Neural crest cell (in vitro differentiated cells): Measurements from ENCODE around the gene DDX17. TPM values are rescaled to one million over a fixed set of nuclear protein-coding genes. Genes with fewer than 3 reads are reported as not detected.

Experiments used
- DNase-seq: peaks from one replicate; pipeline ENCODE4 v3.0.0; 2021; ENCODE audit warnings: low read depth, mixed read lengths, low spot score
- H3K27ac Mint-ChIP-seq: one replicate; pipeline ENCODE4 v1.8.0; 2021; ENCODE audit warnings: mild to moderate bottlenecking, mixed read lengths; ENCODE audit not compliant: unreplicated experiment
- H3K27me3 Mint-ChIP-seq: 2 replicates; pipeline ENCODE4 v1.8.0; 2021; ENCODE audit warnings: low read depth, mild to moderate bottlenecking, mixed read lengths
- H3K36me3 Mint-ChIP-seq: 2 replicates; pipeline ENCODE4 v1.8.0; 2021; ENCODE audit warnings: low read depth, mild to moderate bottlenecking, mixed read lengths
- H3K4me1 Mint-ChIP-seq: 2 replicates; pipeline ENCODE4 v1.8.0; 2021; ENCODE audit warnings: mixed read lengths
- H3K4me3 Mint-ChIP-seq: one replicate; pipeline ENCODE4 v1.8.0; 2021; ENCODE audit warnings: mild to moderate bottlenecking, mixed read lengths
- H3K9me3 Mint-ChIP-seq: 2 replicates; pipeline ENCODE4 v1.8.0; 2021; ENCODE audit warnings: mixed read lengths
- CTCF ChIP-seq: fragments of 200-600 bp; sonication (generic); conservative IDR thresholded peaks from 2 replicates; pipeline ENCODE4 v1.5.0; 2021; ENCODE audit warnings: antibody characterized with exemption, mild to moderate bottlenecking
- total RNA-seq: library from RNA; stranded (reverse); gene quantifications from 2 replicates; pipeline ENCODE4 v1.2.1, GENCODE V29; 2021

The DDX17 gene
- total RNA-seq, 1 donor from 2014 or later = 500 TPM

DNA sequence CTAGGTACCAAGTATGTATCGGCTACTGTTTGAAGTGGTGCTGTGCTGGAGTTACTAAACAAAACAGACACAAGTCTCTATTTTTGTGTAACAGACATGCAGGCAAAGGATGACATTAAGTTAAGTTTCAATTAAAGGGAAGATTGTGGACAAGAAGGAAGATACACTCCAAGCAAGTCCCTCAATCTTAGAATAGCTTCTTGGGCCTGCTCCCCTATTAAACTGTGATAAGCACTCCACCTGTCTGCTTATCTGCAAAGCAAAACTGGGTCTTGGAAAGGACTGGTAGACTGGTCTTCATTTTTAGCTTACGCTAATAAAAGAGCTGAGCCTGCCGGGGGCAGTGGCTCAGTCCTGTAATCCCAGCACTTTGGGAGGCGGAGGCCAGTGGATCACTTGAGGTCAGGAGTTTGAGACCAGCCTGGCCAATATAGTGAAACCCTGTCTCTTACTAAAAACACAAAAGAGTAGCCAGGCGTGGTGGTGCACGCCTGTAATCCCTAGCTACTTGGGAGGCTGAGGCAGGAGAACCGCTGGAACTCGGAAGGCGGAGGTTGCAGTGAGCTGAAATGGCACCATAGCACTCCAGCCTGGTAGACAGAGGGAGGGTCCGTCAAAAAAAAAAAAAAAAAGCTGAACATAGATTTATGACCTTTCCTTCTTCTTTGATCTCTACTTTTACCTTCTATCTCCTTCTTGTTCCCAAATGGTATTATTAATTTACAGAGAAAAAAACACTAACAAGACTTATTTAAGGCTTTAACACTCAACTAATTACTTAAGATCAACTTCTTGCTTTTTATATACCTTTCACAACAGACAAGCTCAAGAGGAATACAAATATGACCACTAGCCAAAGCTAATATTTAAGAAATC lies 4.1 kb downstream of the DDX17 start:
- Mint-ChIP-seq H3K27ac (no peak overlapping the region), H3K9me3 (peaks cover 3% of the 10 kb centered on the region), H3K4me3 (peak overlapping the region; percentile 98), H3K27me3 (peaks cover 5% of the 10 kb centered on the region), H3K4me1 (peaks cover 45% of the 10 kb centered on the region), H3K36me3 (peaks cover 41% of the 10 kb centered on the region)
- TF ChIP-seq CTCF = no peak
- no peak for DNase-seq

GRCh38 chr22:38497869-38498268 lies 8.2 kb downstream of the DDX17 start:
- Mint-ChIP-seq H3K36me3 (peaks cover 43% of the 10 kb centered on the region), H3K4me3 (no peak overlapping the region), H3K9me3 (no peaks in the 10 kb centered on the region), H3K27me3 (no peaks in the 10 kb centered on the region), H3K27ac (no peak overlapping the region), H3K4me1 (peaks cover 23% of the 10 kb centered on the region)
- TF ChIP-seq CTCF = no peak
- no peak for DNase-seq

GRCh38 chr22:38494939-38495338 lies 11.2 kb downstream of the DDX17 start:
- Mint-ChIP-seq H3K36me3 (peaks cover 42% of the 10 kb centered on the region), H3K27ac (no peak overlapping the region), H3K9me3 (no peaks in the 10 kb centered on the region), H3K4me1 (peaks cover 14% of the 10 kb centered on the region), H3K4me3 (no peak overlapping the region), H3K27me3 (no peaks in the 10 kb centered on the region)
- TF ChIP-seq CTCF = peak; percentile 35
- no peak for DNase-seq

GRCh38 chr22:38494498-38494897 lies 11.6 kb downstream of the DDX17 start:
- H3K27ac Mint-ChIP-seq = no peak overlapping the region
- no peaks in the 10 kb centered on the region for H3K9me3 Mint-ChIP-seq
- H3K4me1 Mint-ChIP-seq = peaks cover 17% of the 10 kb centered on the region
- peaks cover 45% of the 10 kb centered on the region for H3K36me3 Mint-ChIP-seq
- no peak for DNase-seq
- no peaks in the 10 kb centered on the region for H3K27me3 Mint-ChIP-seq
- no peak for TF ChIP-seq CTCF
- no peak overlapping the region for H3K4me3 Mint-ChIP-seq

DNA sequence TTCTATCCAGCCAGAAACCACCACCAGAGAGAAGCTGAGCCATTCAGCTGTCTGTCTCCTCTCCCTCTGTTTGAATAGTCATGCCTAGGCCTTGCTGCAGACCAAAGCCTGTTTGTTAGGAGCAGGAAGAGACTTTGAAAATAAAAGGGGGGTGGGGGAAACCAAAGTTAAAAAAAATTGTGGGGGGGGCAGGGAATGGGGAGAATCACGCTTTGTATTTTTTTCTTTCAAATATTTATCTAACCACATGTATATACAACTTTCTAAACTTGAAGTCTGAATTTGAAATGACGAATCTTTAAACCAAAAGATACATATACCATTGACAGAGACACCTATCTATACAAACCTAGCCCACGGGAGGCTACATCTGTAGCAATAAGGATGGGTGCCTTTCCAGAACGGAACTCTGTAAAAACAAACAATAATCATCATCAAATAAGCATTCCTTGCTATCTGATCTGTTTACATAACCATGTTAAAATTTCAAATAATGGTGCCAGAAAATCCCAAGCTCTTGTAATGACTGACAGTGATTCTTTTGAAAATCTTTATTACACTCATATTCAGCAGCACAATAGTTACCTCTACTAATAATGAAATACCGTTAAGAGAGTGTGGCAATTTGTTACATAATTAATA lies 14.3 kb downstream of the DDX17 start:
- H3K4me3 Mint-ChIP-seq = no peak overlapping the region
- DNase-seq = no peak
- no peak overlapping the region for H3K27ac Mint-ChIP-seq
- no peaks in the 10 kb centered on the region for H3K27me3 Mint-ChIP-seq
- H3K36me3 Mint-ChIP-seq = peaks cover 39% of the 10 kb centered on the region
- TF ChIP-seq CTCF = no peak
- H3K9me3 Mint-ChIP-seq = no peaks in the 10 kb centered on the region
- H3K4me1 Mint-ChIP-seq = peaks cover 17% of the 10 kb centered on the region
